NCI-H1048 (cell line): ENCODE measurements around the gene OR6C6.
"Not testable (repeated sequence)": the region's sequence is repeated elsewhere in the genome, so short reads cannot be mapped to it uniquely, and the experiment has no call there.

Experiments
- DNase-seq: peaks from one replicate; lab custom pipeline; 2025; lab: John Stamatoyannopoulos, UW

Gene OR6C6

GRCh38 chr12:55296469-55296868 is at the start of gene OR6C6:
Gene OR6C6 (minus strand): TSS chr12:55296569. CDS start chr12:55295232, 1,337 bp downstream.
- no peak for DNase-seq

DNA sequence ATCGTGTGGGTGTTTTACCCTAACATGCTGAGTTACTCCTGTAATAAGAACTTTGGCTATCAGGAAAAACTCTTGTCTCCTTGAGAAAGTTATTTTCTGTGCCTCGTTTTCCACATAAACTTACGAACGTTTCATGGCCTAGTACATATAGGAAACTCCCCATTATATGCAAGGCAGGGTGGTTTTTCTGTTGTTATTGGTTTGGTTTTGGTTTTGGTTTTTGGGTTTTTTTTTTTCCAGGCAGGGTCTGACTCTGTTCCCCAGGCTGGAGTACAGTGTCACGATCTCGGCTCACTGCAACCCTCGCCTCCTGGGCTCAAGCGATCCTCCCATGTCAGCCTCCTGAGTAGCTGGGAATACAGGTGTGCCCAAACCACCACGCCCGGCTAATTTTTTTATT is 39.6 kb upstream of the OR6C6 start:
- DNase-seq = no peak

- DNase-seq = no peak
Measured at GRCh38 chr12:55330446-55330845, 34.1 kb upstream of the OR6C6 start, which contains the start of gene OR6C3. Gene OR6C3 (plus strand): TSS chr12:55330746. CDS start chr12:55331701, 955 bp downstream.

GRCh38 chr12:55325801-55326200 is 29.4 kb upstream of the OR6C6 start:
- DNase-seq = not testable (repeated sequence)

- DNase-seq = no peak
Measured at GRCh38 chr12:55320201-55320600, 23.8 kb upstream of the OR6C6 start.

GRCh38 chr12:55314043-55314442 is 17.7 kb upstream of the OR6C6 start, which contains the start of gene OR6C1:
Gene OR6C1 (plus strand): TSS chr12:55314343. CDS start chr12:55320600, 6,257 bp downstream.
- no peak for DNase-seq

DNA sequence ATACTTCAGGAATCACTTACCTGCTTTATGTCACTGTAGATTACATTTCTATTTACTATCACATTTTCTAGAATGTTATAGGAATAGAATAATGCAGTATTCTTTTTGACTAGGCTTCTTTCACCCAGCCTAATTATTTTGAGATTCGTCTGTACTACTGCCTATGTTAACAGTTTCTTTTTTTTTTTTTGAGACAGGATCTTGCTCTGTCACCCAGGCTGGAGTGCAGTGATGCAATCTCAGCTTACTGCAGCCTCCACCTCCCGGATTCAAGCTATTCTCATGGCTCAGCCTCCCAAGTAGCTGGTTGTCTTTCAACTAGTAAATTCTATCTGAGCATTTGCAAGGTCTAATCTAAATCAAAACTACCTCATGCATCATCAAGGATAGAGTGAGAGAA is 6.4 kb downstream of the OR6C6 start:
- DNase-seq = no peak

DNA sequence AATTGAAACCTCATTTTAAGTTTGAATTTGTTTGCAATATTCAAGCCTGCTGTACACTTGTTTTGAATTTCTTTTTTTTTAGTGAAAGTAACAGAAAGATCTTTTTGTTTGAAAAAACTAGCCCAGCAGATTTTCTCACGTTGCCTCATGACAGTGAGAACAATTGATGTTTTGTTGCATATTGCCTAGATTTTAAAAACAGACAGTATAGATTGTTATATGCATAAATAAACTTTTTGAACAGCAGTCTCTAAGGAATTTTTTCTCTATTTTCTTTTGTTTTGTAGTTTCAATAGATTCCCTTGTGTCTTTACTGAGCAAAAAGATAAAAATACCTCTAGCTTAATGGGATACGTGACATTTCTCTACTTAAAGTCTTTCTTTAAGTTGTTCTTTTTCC is 15.4 kb downstream of the OR6C6 start:
- no peak for DNase-seq

- DNase-seq = no peak
Measured at GRCh38 chr12:55258303-55258702, 38.1 kb downstream of the OR6C6 start.

DNA sequence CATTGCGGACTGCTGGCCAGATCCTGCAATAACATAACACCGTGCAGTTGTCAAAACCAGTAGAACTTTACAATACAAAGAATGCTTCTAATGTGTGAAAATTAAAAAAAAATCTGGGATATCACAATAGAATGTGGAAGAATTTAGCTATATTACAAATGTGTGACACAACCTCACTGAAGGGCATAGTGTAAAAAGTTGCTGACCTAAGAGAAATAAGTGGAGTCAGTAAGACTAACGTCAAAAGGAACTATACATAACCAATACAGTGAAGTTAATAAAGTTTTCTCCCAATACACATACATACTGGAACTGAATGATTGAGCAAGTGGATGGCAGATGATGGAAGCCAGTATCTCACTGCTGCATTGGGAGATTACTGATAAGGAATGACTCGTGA is 39.5 kb downstream of the OR6C6 start:
- no peak for DNase-seq

- DNase-seq = no peak
Measured at GRCh38 chr12:55253281-55253680, 43.1 kb downstream of the OR6C6 start.

DNA sequence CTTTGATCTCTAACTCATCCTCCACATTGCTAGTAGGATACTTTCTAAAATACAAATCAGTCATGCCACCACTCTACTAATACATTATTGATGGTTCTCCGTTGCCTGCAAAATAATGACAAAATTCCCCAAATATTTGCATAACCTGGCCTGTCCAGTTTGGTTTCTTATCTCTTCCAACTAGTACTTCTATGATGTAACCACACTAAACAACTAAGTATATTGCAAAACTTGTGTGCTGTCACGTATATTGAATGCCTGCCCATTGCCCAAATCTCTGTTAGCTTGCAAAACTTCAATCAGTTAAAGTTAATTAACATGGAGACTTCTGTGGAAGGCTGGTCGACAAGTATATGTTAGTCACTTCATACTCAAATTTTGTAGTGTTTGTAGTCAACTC is 45.4 kb downstream of the OR6C6 start:
- DNase-seq = no peak

DNA sequence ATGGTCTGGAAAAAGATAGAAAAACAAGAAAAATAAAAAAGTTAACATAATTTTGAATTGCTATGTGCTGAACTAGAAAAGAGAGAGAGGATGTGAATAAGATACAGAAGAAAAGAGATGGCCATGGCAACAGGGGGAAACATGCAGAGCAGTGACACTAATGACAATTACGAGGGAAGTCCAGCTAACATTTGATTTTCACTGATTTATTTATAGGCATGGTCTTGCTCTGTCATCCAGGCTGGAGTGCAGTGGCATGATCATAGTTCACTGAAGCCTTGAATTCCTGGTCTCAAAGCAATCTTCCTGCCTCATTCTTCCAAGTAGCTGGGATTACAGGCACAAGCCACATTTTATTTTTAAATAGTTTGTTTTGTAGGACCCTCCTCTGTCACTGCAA is 50.2 kb downstream of the OR6C6 start:
- no peak for DNase-seq

DNA sequence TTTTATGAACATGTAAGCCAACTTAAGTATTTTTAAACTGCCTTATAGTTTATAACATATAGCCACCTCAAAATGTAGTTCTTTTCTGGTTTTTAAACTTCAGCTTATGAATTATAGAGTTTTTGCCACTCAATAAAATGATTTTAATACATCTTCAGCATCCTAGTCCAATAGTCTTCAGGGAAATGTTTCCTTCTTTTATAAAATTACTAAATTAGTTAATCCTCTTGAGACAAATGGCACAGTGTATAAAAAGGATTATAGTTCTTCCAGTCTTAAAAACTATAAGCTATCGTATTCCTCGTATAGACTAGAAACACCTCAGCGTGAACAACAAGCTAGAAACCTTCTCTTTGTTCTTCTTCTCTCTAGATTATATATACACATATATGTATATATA is 52.1 kb downstream of the OR6C6 start, which contains the start of gene OR6C74:
TSS of gene OR6C74 (plus strand) at position 301 of the 400 bp plus-strand sequence. CDS start 2,679 bp downstream, outside the sequence.
- DNase-seq = no peak
